Measurements from ENCODE around the gene SIN3A. TPM values are rescaled to one million over a fixed set of nuclear protein-coding genes. Genes with fewer than 3 reads are reported as not detected.

SIN3A gene
- total and polyA plus RNA-seq, 2 of the 8 experiments (the other 6 are each of a cell fraction or from before 2014, with no cell fraction given), result 69.5 to 109 TPM

GRCh38 chr15:75328493-75329314, 122.8 kb downstream of the SIN3A start:
- no peak for TF ChIP-seq SRF (IDR thresholded peaks at IDR 0.05; ENCODE audit: low read depth, low read length)
- no peak for TF ChIP-seq CTCF (IDR thresholded peaks at IDR 0.05; ENCODE audit: control extremely low read depth in 1 of 3, insufficient read depth in 1 of 3, low read depth in 1 of 3, low read length in 3 of 3)
- TF ChIP-seq ASH2L (IDR thresholded peaks at IDR 0.05; ENCODE audit: low read length), result no peak
- peak in 1 of 2 experiments; percentile 17; a peak in 1 of 4 replicates for TF ChIP-seq RAD21 (IDR thresholded peaks at IDR 0.05 in 1 of 2, conservative IDR thresholded peaks at IDR 0.05 in 1 of 2; ENCODE audit: low read depth in 2 of 2, low read length in 2 of 2)
- TF ChIP-seq USF2 (IDR thresholded peaks at IDR 0.05; ENCODE audit: low read length), result no peak
- no peak for TF ChIP-seq TAF1 (IDR thresholded peaks at IDR 0.05; ENCODE audit: low read depth, low read length)

More at GRCh38 chr15:75328493-75329314, 122.8 kb downstream of the SIN3A start:
- no peak overlapping the region for H3K4me3 ChIP-seq (ENCODE audit: extremely low read depth in 1 of 4, insufficient read depth in 2 of 4, low read depth in 3 of 4, low read length in 4 of 4)
- no peak overlapping the region for H3K23ac ChIP-seq (ENCODE audit: insufficient read length)
- no peaks in the 10 kb centered on the region for H3K79me1 ChIP-seq (ENCODE audit: low read depth, low read length)
- no peak overlapping the region for H2BK120ac ChIP-seq (replicated peaks; ENCODE audit: low read depth, low read length)
- no peak for DNase-seq (ENCODE audit: low read depth in 1 of 2, low spot score in 2 of 2)
- no peak overlapping the region for H3K14ac ChIP-seq (ENCODE audit: insufficient read length)
- no peak overlapping the region for H3K9ac ChIP-seq (replicated peaks in 1 of 4; ENCODE audit: extremely low read depth in 1 of 4, low read depth in 3 of 4, low read length in 3 of 4)
- no peak for FAIRE-seq
- H2AFZ ChIP-seq (ENCODE audit: low read length), result no peak overlapping the region
- H4K5ac ChIP-seq (ENCODE audit: insufficient read length, low read depth, low read length), result no peak overlapping the region
- H3K23me2 ChIP-seq (ENCODE audit: low read depth, low read length), result no peaks in the 10 kb centered on the region
- H2AK5ac ChIP-seq (ENCODE audit: low read depth, low read length), result no peak overlapping the region
- no peaks in the 10 kb centered on the region for H3K79me2 ChIP-seq (ENCODE audit: control insufficient read depth in 1 of 2, insufficient read depth in 2 of 2, low read length in 2 of 2)
- no peak overlapping the region; the same call in 1 of the 2 replicates for H4K8ac ChIP-seq (ENCODE audit: extremely low read depth, insufficient read depth, low read length)
- WGBS, 2 experiments (ENCODE audit: extremely low coverage in 1 of 2, insufficient coverage in 1 of 2, insufficient read length in 1 of 2, insufficient replicate concordance in 2 of 2, low coverage in 1 of 2, low lambda C conversion rate in 2 of 2, missing lambda C conversion rate in 1 of 2), result 86% methylated on average over 10 of the region's 10 CpGs; no CpG with 5 or more reads in 1 of the 2 experiments
- H2BK15ac ChIP-seq (ENCODE audit: low read length), result no peak overlapping the region
- no peak overlapping the region for H2BK12ac ChIP-seq (ENCODE audit: low read depth, low read length)
- no peak overlapping the region for H3K4ac ChIP-seq (replicated peaks; ENCODE audit: insufficient read length, low read depth, low read length)
- H3K27me3 ChIP-seq (replicated peaks in 1 of 4; ENCODE audit: control insufficient read depth in 3 of 4, extremely low read depth in 1 of 4, insufficient read depth in 3 of 4, low read length in 3 of 4), result no peaks in the 10 kb centered on the region
- H3K4me2 ChIP-seq (ENCODE audit: insufficient read depth in 1 of 2, low read depth in 2 of 2, low read length in 2 of 2), result no peak overlapping the region
- ChIA-PET CTCF (ENCODE audit: partially characterized antibody) (interaction anchor here (0.6 to 2.4 kb wide), 7 partner anchors 9 to 343 kb away, joined by 3 to 12 read pairs (median 3); no protein-coding TSS in a partner anchor), POLR2A (ENCODE audit: partially characterized antibody) (interaction anchor here (1.0 to 1.2 kb wide), 2 partner anchors 25 to 39 kb away, joined by 3 read pairs; no protein-coding TSS in a partner anchor)
- no peak overlapping the region for H2BK5ac ChIP-seq (ENCODE audit: low read depth, low read length)
- H3K18ac ChIP-seq (ENCODE audit: extremely low read depth, low read length), result no peak overlapping the region
- H4K20me1 ChIP-seq (replicated peaks in 1 of 2; ENCODE audit: control insufficient read depth in 1 of 2, insufficient read depth in 2 of 2, low read length in 2 of 2), result no peaks in the 10 kb centered on the region
- no peaks in the 10 kb centered on the region for H3K36me3 ChIP-seq (ENCODE audit: control insufficient read depth in 2 of 4, insufficient read depth in 4 of 4, low read length in 3 of 4)
- H4K91ac ChIP-seq (replicated peaks; ENCODE audit: insufficient read length, low read length), result no peak overlapping the region
- H3K56ac ChIP-seq (replicated peaks; ENCODE audit: insufficient read length, low read depth, low read length), result no peak overlapping the region
- no peak overlapping the region for H3K27ac ChIP-seq (ENCODE audit: low read depth, low read length)
- no peaks in the 10 kb centered on the region for H3K4me1 ChIP-seq (replicated peaks in 1 of 4; ENCODE audit: control insufficient read depth in 3 of 4, insufficient read depth in 4 of 4, low read length in 3 of 4)
- no peak overlapping the region for H2BK20ac ChIP-seq (ENCODE audit: low read length)
- no peaks in the 10 kb centered on the region for H3K9me3 ChIP-seq (ENCODE audit: insufficient read depth in 2 of 2, low read depth in 1 of 2, low read length in 1 of 2)

Measured in H1 (cell line).